GM18868 (cell line): Measurements from ENCODE around the gene PSMG3.

Experiments used
- ATAC-seq: cut with Tn5 transposase; IDR thresholded peaks from one replicate; pipeline ENCODE4 v1.9.1; 2021; ENCODE audit warnings: mild to moderate bottlenecking, moderate library complexity; ENCODE audit not compliant: unreplicated experiment

PSMG3 gene

DNA sequence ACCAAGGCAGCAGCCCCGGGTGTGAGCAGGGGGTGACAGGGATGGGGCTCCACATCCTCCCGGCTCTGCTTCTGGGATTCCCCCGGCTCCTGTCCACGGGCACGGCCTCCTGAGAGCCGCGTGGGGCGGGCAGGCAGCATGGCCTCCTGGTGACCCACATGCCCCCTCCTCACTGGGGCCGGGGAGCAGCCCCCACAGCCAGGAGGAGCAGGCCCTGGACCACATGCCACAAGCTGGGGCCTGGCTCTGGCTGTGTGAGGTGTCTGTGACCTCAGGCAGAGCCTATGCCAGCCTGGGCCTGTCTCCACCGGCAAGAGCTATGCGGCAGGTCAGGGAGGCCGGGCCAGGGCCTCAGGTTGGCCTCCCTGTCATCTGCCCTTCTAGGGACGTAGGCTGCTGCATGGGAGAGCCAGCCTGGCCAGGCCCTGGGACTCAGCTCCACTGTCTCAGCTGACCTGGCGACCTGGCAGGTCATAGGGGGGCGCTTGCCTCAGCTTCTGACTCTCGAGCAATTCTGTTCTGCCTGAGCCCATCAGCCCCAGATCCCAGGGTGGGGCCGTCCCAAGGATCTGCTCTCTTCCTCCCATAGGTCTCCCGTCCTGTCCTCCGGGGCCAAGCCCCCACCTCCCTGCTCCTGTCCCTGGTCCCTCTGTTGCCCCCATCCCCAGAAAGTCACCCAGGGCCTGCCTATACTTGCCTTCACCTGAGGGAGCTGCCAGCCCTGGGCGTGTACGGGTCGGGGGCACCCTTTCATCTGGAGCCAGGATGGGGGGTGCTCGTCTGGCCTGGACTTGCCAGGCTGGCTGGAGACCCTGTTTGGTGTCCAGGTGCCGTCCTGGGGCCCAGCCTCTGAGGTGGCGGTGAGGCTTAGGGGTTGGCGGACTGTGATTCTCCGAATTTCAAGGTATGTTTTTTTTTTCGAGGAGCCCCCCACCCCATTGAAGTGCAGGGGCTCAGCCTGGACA is 9.9 kb downstream of the PSMG3 start:
- no peak for ATAC-seq

GRCh38 chr7:1558841-1559625 is 10.8 kb downstream of the PSMG3 start:
- no peak for ATAC-seq

DNA sequence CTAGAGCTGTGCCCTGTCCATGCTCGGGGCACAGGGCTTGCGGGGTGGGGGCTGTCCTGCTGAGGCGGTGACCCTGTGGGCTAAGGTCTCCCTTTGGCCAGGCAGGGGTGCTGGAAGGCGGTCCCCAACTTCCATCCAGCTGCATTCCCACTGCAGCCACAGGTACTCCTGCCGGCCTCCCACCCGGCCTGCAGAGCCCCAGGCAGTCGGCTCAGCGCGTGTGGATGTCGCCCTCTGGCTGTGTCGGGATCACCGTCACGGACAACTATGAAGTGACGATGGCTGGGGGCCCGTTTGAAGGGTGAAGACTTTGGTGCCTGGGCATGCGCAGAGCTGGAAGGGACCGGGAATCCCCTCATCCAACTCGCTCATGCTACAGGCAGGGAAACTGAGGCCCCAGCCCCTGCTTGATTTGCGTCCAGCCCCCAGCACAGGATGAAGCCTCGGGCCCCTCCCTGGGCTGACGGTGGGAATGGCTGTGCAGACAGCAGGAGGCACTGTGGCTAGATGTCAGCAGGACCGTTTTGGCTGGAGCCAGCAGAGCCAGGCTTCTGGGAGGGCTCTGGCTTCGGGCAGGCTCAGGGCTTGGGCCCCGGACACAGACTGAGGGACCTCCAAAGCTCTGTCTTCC is 11.5 kb downstream of the PSMG3 start:
- ATAC-seq: no peak

GRCh38 chr7:1557771-1558170 is 12.1 kb downstream of the PSMG3 start:
- no peak for ATAC-seq

- ATAC-seq: no peak
Measured at GRCh38 chr7:1557006-1557405, 12.8 kb downstream of the PSMG3 start.

GRCh38 chr7:1555813-1556543 is 13.9 kb downstream of the PSMG3 start, which contains the start of gene TMEM184A:
TSS of gene TMEM184A (minus strand) at chr7:1556205. CDS start at chr7:1555484, 721 bp downstream.
- ATAC-seq: no peak

- no peak for ATAC-seq
Measured at GRCh38 chr7:1555046-1555812, 14.6 kb downstream of the PSMG3 start.

GRCh38 chr7:1554333-1555045 is 15.3 kb downstream of the PSMG3 start:
- no peak for ATAC-seq

DNA sequence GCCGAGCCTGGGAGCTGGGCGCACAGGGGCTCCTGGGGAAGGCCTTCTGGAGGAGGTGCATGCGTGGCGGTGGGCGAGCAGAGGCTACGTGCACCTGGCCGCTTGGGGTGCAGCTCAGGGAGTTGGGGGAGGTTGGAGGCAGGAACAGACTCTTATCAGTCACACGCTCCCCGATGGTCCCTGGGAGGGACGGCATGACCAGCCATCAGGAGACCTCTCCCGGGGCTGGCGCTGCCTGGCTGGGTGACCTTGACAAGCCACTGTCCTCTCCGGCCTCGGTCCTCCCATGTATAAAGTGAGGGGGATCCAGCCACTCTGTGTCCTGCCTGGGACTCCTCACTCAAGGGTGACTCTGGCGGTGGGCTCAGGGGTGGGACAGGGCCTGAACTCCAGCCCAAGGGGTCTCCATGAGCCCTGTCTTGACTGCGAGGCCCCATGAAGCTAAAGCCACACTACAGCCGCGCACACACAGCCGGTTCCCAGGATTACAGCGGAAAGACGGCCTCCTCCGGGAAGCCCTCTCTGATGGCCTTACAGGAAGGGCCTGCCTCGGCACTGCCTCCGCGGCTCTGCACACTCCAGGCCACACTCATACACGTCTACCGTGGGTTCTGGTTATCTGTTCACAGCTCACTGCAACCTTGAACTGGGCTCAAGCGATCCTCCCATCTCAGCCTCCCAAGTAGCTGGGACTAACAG is 16.2 kb downstream of the PSMG3 start:
- ATAC-seq: no peak

- ATAC-seq: no peak
Measured at GRCh38 chr7:1552200-1552599, 17.6 kb downstream of the PSMG3 start.

GRCh38 chr7:1550846-1551155 is 19.0 kb downstream of the PSMG3 start:
- no peak for ATAC-seq

DNA sequence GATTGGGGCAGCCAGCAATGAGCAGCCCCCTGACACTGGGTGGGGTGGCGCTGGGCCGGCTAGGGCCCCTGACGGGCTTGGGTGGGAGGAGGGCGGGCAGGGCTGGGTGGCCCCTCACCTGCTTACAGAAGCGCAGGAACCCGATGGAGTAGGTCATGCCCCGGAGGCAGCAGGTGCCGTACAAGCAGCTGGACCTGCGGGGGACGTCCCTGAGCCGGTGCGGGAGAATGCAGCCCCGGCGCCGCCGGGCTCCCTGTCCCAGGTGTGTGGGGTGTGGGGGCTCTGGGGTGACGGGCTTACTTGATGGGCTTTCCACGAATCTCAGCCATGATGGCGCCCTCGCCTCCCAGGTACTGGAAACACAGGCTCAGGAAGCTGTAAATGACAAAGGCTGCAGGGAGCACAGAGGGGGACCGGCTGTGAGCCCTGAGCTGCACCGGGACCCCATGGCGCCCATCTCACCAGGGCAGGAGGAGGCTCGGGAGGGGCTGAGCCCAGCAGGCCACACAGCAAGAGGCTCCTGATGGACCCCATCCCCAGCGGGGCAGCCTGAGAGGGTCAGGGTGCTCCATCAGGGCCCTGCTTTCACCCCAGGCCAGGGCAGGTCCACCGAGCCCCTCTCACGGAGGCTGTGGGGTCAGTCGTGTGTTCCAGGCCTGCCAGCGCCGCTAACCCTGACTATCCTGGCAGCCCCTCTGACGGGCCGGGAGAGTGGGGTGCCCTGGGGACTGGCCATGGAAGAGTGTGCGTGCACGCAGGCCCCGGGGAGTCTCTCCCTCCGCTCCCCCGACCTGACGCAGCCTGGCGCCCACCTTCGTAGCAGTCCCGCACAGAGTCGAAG is 19.6 kb downstream of the PSMG3 start:
- no peak for ATAC-seq

- ATAC-seq: no peak
Measured at GRCh38 chr7:1549357-1550004, 20.4 kb downstream of the PSMG3 start.

GRCh38 chr7:1548944-1549343 is 20.9 kb downstream of the PSMG3 start:
- ATAC-seq: no peak

- no peak for ATAC-seq
Measured at GRCh38 chr7:1548438-1548831, 21.4 kb downstream of the PSMG3 start.

GRCh38 chr7:1547777-1548437 is 21.9 kb downstream of the PSMG3 start:
- ATAC-seq: no peak
